NCI-H1105 treated with DMSO at 0.1 percent for 48 hours (cell line): ENCODE measurements around the gene CIDEC.

Experiments used
- DNase-seq: peaks from one replicate; lab custom pipeline; 2025; lab: John Stamatoyannopoulos, UW

The CIDEC gene

GRCh38 chr3:9879830-9880549 is at the start of gene CIDEC:
TSS of gene CIDEC (minus strand) at chr3:9880253. CDS start at chr3:9878486, 1,767 bp downstream.
- no peak for DNase-seq

GRCh38 chr3:9928158-9928557 is 48.1 kb upstream of the CIDEC start:
- DNase-seq = no peak

GRCh38 chr3:9918261-9919038 is 38.4 kb upstream of the CIDEC start:
- DNase-seq = no peak

GRCh38 chr3:9917820-9918219 is 37.8 kb upstream of the CIDEC start:
- DNase-seq = no peak

GRCh38 chr3:9916734-9917680 is 37.0 kb upstream of the CIDEC start, which contains the start of gene IL17RC:
TSS of gene IL17RC (plus strand) at chr3:9917098. CDS start at chr3:9917316, 218 bp downstream.
- DNase-seq = peak; percentile 65

GRCh38 chr3:9916346-9916733 is 36.3 kb upstream of the CIDEC start:
- DNase-seq = no peak

- peak; percentile 16 for DNase-seq
Observed at GRCh38 chr3:9915254-9916141, 35.4 kb upstream of the CIDEC start.

GRCh38 chr3:9914559-9915253 is 34.7 kb upstream of the CIDEC start:
- DNase-seq = peak; percentile 23

GRCh38 chr3:9914011-9914410 is 34.0 kb upstream of the CIDEC start:
- DNase-seq = no peak

GRCh38 chr3:9913601-9914000 is 33.5 kb upstream of the CIDEC start:
- no peak for DNase-seq

- no peak for DNase-seq
Observed at GRCh38 chr3:9912294-9912935, 32.4 kb upstream of the CIDEC start.

GRCh38 chr3:9911863-9912262 is 31.8 kb upstream of the CIDEC start:
- DNase-seq = no peak

- no peak for DNase-seq
Observed at GRCh38 chr3:9909221-9910013, 29.4 kb upstream of the CIDEC start.

- DNase-seq = no peak
Observed at GRCh38 chr3:9908286-9908685, 28.2 kb upstream of the CIDEC start.

- no peak for DNase-seq
Observed at GRCh38 chr3:9906480-9906879, 26.4 kb upstream of the CIDEC start.

- DNase-seq = no peak
Observed at GRCh38 chr3:9903904-9904303, 23.9 kb upstream of the CIDEC start.

- no peak for DNase-seq
Observed at GRCh38 chr3:9903238-9903624, 23.2 kb upstream of the CIDEC start.

GRCh38 chr3:9902372-9903237 is 22.6 kb upstream of the CIDEC start, which contains the start of gene IL17RE:
TSS of gene IL17RE (plus strand) at chr3:9902848. CDS start at chr3:9902933, 85 bp downstream.
- no peak for DNase-seq
